Activated CD8-positive, alpha-beta memory T cell treated with anti-CD3 and anti-CD28 coated beads, Interleukin-2, amount 50 U/mL, for 1 hour (primary cell): ENCODE data around the gene SLC35A4.
"Not testable (repeated sequence)": the region's sequence is repeated elsewhere in the genome, so short reads cannot be mapped to it uniquely, and the experiment has no call there.

Experiments
- DNase-seq: peaks from one replicate; pipeline ENCODE4 v3.0.0-alpha.2; 2020; ENCODE audit errors: extremely low read depth

Gene SLC35A4

GRCh38 chr5:140590861-140591260 is 26.2 kb downstream of the SLC35A4 start:
- no peak for DNase-seq

- no peak for DNase-seq
Measured at GRCh38 chr5:140591747-140592372, 27.2 kb downstream of the SLC35A4 start.

- DNase-seq = not testable (repeated sequence)
Measured at GRCh38 chr5:140593070-140593469, 28.4 kb downstream of the SLC35A4 start.

- DNase-seq = no peak
Measured at GRCh38 chr5:140594169-140594568, 29.5 kb downstream of the SLC35A4 start.

GRCh38 chr5:140595538-140596300 is 31.1 kb downstream of the SLC35A4 start:
- no peak for DNase-seq

GRCh38 chr5:140596321-140596741 is 31.7 kb downstream of the SLC35A4 start:
- DNase-seq = no peak

GRCh38 chr5:140598836-140599235 is 34.2 kb downstream of the SLC35A4 start:
- DNase-seq = no peak

- no peak for DNase-seq
Measured at GRCh38 chr5:140600096-140600495, 35.5 kb downstream of the SLC35A4 start.

- no peak for DNase-seq
Measured at GRCh38 chr5:140602147-140602546, 37.5 kb downstream of the SLC35A4 start.

GRCh38 chr5:140603446-140603698 is 38.7 kb downstream of the SLC35A4 start:
- DNase-seq = not testable (repeated sequence)

GRCh38 chr5:140603734-140604133 is 39.1 kb downstream of the SLC35A4 start:
- no peak for DNase-seq

GRCh38 chr5:140605879-140606278 is 41.3 kb downstream of the SLC35A4 start:
- DNase-seq = no peak

GRCh38 chr5:140607031-140607430 is 42.4 kb downstream of the SLC35A4 start:
- no peak for DNase-seq

- DNase-seq = no peak
Measured at GRCh38 chr5:140608722-140609121, 44.1 kb downstream of the SLC35A4 start.

- DNase-seq = no peak
Measured at GRCh38 chr5:140609126-140609525, 44.5 kb downstream of the SLC35A4 start.

GRCh38 chr5:140611020-140611521 is 46.4 kb downstream of the SLC35A4 start:
- DNase-seq = no peak
